ENCODE measurements around the gene CADM4. TPM values are rescaled to one million over a fixed set of nuclear protein-coding genes. Genes with fewer than 3 reads are reported as not detected.

The CADM4 gene
- total and polyA plus RNA-seq, 2 of the 8 experiments (the other 6 are each of a cell fraction or from before 2014, with no cell fraction given) = 13.5 to 25.0 TPM

DNA sequence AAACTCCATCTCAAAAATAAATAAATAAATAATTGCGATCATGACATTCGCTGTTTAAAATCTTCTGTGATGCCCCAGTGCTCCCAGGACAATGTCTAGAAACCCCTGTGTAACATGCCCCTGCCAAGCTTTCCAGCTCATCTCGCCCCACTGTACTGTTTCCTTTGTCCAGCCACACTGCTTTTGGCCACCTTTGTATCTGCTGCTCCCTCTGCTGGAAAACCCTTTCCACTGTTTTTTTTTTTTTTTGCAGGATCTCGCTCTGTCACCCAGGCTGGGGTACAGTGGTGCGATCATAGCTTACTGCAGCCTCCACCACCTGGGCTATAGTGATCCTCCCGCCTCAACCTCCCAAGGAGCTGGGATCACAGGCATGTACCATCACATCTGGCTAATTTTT, 22.8 kb upstream of the CADM4 start (continued):
- TF ChIP-seq ASH2L (IDR thresholded peaks at IDR 0.05; ENCODE audit: low read length) = no peak
- TF ChIP-seq, protein P1, sequence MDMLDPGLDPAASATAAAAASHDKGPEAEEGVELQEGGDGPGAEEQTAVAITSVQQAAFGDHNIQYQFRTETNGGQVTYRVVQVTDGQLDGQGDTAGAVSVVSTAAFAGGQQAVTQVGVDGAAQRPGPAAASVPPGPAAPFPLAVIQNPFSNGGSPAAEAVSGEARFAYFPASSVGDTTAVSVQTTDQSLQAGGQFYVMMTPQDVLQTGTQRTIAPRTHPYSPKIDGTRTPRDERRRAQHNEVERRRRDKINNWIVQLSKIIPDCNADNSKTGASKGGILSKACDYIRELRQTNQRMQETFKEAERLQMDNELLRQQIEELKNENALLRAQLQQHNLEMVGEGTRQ (IDR thresholded peaks at IDR 0.05; ENCODE audit: low read length) = no peak
